ENCODE measurements around the gene CLCN5. TPM values are rescaled to one million over a fixed set of nuclear protein-coding genes. Genes with fewer than 3 reads are reported as not detected.

Gene CLCN5
- total and polyA plus RNA-seq, 2 of the 13 experiments (the other 11 are each of a cell fraction or from before 2014, with no cell fraction given) = 7.8 to 27.3 TPM

DNA sequence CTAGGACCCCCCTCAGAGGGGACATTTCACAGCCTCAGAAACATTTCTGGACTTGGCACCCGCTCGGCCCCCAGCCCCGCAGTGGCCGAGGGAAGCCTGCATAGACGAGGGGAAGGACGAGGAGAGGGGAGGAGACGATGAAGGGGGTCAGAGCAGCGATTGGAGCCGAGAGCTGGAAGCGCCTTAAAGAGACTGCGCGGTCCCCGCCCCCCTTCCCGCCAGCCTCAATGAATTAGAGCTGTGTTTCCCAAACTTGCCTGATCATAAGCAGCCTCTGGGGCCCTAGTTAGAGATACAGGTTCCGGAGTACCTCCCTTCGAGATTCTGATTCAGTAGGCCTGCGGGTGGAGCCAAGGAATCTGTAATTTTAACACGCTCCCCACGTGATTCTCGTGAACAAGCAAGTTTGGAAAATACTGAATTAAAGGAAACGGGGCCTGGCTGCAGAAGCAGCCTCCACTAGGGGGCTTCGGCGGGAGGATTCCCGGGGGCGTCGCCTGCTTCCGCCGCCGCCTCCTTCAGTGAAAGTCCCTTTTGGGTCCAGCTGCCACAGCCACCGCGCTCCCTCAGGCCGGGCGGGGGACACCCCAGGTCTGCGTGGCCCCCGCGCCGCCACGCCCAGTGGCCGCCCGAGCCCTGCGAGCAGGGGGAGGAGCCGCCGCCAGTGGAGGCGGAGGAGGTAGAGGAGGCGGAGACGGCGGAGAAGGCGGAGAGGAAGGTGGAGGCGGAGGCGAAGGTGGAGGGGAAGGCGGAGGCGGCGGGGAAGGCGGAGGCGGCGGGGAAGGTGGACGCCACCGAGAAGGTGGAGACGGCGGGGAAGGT is 43.4 kb upstream of the CLCN5 start, which contains the start of gene USP27X (continued):
- no peak for TF ChIP-seq ZNF503 (CRISPR knock-in tag; IDR thresholded peaks at IDR 0.05)
- no peak for TF ChIP-seq SMAD1 (CRISPR knock-in tag; IDR thresholded peaks at IDR 0.05; ENCODE audit: borderline replicate concordance, low read depth)
- TF ChIP-seq SP1 (IDR thresholded peaks at IDR 0.05) = no peak
- TF ChIP-seq SP1 (CRISPR knock-in tag; IDR thresholded peaks at IDR 0.05) = 0 out of 2 replicates have a peak, but pooled peaks have one; percentile 37
- TF ChIP-seq JARID2 (CRISPR knock-in tag; IDR thresholded peaks at IDR 0.05; ENCODE audit: insufficient replicate concordance) = no peak
- no peak for TF ChIP-seq MAFG (CRISPR knock-in tag; IDR thresholded peaks at IDR 0.05)
- TF ChIP-seq ZNF776 (CRISPR knock-in tag; IDR thresholded peaks at IDR 0.05) = no peak
- no peak for TF ChIP-seq MAZ (IDR thresholded peaks at IDR 0.05; ENCODE audit: borderline replicate concordance, low read depth, low read length)
- peak; percentile 50 for TF ChIP-seq MAZ (CRISPR knock-in tag; IDR thresholded peaks at IDR 0.05; ENCODE audit: low read depth)
- no peak for TF ChIP-seq NBN (conservative IDR thresholded peaks at IDR 0.05)
- TF ChIP-seq, protein P1, sequence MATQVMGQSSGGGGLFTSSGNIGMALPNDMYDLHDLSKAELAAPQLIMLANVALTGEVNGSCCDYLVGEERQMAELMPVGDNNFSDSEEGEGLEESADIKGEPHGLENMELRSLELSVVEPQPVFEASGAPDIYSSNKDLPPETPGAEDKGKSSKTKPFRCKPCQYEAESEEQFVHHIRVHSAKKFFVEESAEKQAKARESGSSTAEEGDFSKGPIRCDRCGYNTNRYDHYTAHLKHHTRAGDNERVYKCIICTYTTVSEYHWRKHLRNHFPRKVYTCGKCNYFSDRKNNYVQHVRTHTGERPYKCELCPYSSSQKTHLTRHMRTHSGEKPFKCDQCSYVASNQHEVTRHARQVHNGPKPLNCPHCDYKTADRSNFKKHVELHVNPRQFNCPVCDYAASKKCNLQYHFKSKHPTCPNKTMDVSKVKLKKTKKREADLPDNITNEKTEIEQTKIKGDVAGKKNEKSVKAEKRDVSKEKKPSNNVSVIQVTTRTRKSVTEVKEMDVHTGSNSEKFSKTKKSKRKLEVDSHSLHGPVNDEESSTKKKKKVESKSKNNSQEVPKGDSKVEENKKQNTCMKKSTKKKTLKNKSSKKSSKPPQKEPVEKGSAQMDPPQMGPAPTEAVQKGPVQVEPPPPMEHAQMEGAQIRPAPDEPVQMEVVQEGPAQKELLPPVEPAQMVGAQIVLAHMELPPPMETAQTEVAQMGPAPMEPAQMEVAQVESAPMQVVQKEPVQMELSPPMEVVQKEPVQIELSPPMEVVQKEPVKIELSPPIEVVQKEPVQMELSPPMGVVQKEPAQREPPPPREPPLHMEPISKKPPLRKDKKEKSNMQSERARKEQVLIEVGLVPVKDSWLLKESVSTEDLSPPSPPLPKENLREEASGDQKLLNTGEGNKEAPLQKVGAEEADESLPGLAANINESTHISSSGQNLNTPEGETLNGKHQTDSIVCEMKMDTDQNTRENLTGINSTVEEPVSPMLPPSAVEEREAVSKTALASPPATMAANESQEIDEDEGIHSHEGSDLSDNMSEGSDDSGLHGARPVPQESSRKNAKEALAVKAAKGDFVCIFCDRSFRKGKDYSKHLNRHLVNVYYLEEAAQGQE (IDR thresholded peaks at IDR 0.05; ENCODE audit: borderline replicate concordance in 1 of 2, low read depth in 1 of 2, low read length in 2 of 2) = no peak
- TF ChIP-seq TBX3 (IDR thresholded peaks at IDR 0.05; ENCODE audit: borderline replicate concordance) = no peak
- peak; percentile 22; the same call in 1 of the 2 replicates for TF ChIP-seq PITX1 (CRISPR knock-in tag; IDR thresholded peaks at IDR 0.05)
- no peak for TF ChIP-seq NRL (CRISPR knock-in tag; IDR thresholded peaks at IDR 0.05; ENCODE audit: borderline replicate concordance)
- TF ChIP-seq ZNF335 (CRISPR knock-in tag; IDR thresholded peaks at IDR 0.05) = no peak
- TF ChIP-seq BRD4 (CRISPR knock-in tag; IDR thresholded peaks at IDR 0.05) = no peak
- peak; percentile 32; the same call in 1 of the 2 replicates for TF ChIP-seq KDM5A (IDR thresholded peaks at IDR 0.05; ENCODE audit: borderline replicate concordance, low read length)
- TF ChIP-seq, protein P2, sequence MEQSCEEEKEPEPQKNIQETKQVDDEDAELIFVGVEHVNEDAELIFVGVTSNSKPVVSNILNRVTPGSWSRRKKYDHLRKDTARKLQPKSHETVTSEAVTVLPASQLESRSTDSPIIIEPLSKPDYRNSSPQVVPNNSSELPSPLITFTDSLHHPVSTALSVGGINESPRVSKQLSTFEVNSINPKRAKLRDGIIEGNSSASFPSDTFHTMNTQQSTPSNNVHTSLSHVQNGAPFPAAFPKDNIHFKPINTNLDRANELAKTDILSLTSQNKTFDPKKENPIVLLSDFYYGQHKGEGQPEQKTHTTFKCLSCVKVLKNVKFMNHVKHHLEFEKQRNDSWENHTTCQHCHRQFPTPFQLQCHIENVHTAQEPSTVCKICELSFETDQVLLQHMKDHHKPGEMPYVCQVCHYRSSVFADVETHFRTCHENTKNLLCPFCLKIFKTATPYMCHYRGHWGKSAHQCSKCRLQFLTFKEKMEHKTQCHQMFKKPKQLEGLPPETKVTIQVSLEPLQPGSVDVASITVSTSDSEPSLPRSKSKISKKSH (CRISPR knock-in tag; IDR thresholded peaks at IDR 0.05; ENCODE audit: borderline replicate concordance) = no peak
- TF ChIP-seq RAD21 (CRISPR knock-in tag; IDR thresholded peaks at IDR 0.05) = peak; percentile 18; the same call in 1 of the 2 replicates
- TF ChIP-seq ZNF564 (CRISPR knock-in tag; IDR thresholded peaks at IDR 0.05) = 0 out of 2 replicates have a peak, but pooled peaks have one; percentile 7
- no peak for TF ChIP-seq ZFP62 (CRISPR knock-in tag; IDR thresholded peaks at IDR 0.05)
- no peak for TF ChIP-seq ZNF780A (CRISPR knock-in tag; IDR thresholded peaks at IDR 0.05)
- no peak for TF ChIP-seq ZFP37 (CRISPR knock-in tag; IDR thresholded peaks at IDR 0.05; ENCODE audit: borderline replicate concordance)
- TF ChIP-seq GABPA (IDR thresholded peaks at IDR 0.05; ENCODE audit: low read depth, low read length) = no peak
- peak; percentile 57 for TF ChIP-seq GABPA (CRISPR knock-in tag; IDR thresholded peaks at IDR 0.05; ENCODE audit: low read depth)
